D721Med (cell line): ENCODE data around the gene CHSY3.
A peak's percentile ranks its signal among the peaks of the same experiment; 100 is the strongest.

ENCODE experiments used
- DNase-seq: peaks from one replicate; pipeline ENCODE4 v3.0.0; 2011; ENCODE audit warnings: low spot score; ENCODE audit not compliant: insufficient read length
- FAIRE-seq: peaks from 2 replicates; lab custom pipeline; 2011; peaks lifted over from hg19 to GRCh38; lab: Jason Lieb, UNC
- CTCF ChIP-seq: IDR thresholded peaks from 2 replicates; pipeline ENCODE4 v1.5.1; 2012; ENCODE audit warnings: mild to moderate bottlenecking, control low read depth; ENCODE audit not compliant: insufficient read depth; ENCODE audit errors: missing control alignments

Gene CHSY3

GRCh38 chr5:129903466-129904101 lies 681 bp upstream of the CHSY3 start:
- FAIRE-seq, result no peak
- DNase-seq, result no peak
- TF ChIP-seq CTCF, result no peak

GRCh38 chr5:129904667-129905472 lies 605 bp downstream of the CHSY3 start:
- no peak for TF ChIP-seq CTCF
- peak; percentile 15 for DNase-seq
- FAIRE-seq, result no peak

- DNase-seq (peak; percentile 12), FAIRE-seq (no peak)
- no peak for TF ChIP-seq CTCF
Observed at GRCh38 chr5:129905473-129906176, 1.4 kb downstream of the CHSY3 start.

GRCh38 chr5:129906177-129906887 lies 2.1 kb downstream of the CHSY3 start:
- no peak for FAIRE-seq
- peak; percentile 7 for TF ChIP-seq CTCF
- DNase-seq, result no peak

- DNase-seq, result no peak
- FAIRE-seq, result no peak
- TF ChIP-seq CTCF, result no peak
Observed at GRCh38 chr5:129909225-129909624, 5.0 kb downstream of the CHSY3 start.

- FAIRE-seq (no peak), DNase-seq (no peak)
- no peak for TF ChIP-seq CTCF
Observed at GRCh38 chr5:129912601-129913255, 8.5 kb downstream of the CHSY3 start.
